GM23338 (cell line): Measurements from ENCODE around the gene ARRB1. TPM values are rescaled to one million over a fixed set of nuclear protein-coding genes. Genes with fewer than 3 reads are reported as not detected.
A peak's percentile ranks its signal among the peaks of the same experiment; 100 is the strongest.

ENCODE experiments used
- ATAC-seq: fragments of 200-7000 bp; cut with Tn5 transposase; 3 replicates; pipeline ENCODE4 v1.9.1; 2020
- DNase-seq: peaks from one replicate; pipeline ENCODE4 v3.0.0-alpha.2; 2015; ENCODE audit warnings: low spot score
- H2AFZ ChIP-seq: fragments of 200-600 bp; sonication (generic); 2 replicates; pipeline ENCODE4 v1.8.0; 2016; ENCODE audit warnings: antibody characterized with exemption, mild to moderate bottlenecking, moderate library complexity
- H3F3A ChIP-seq: fragments of 200-600 bp; sonication (generic); replicated peaks from 2 replicates; pipeline ENCODE4 v1.8.0; 2017; ENCODE audit warnings: antibody characterized with exemption, mixed run types, low read depth
- H3K27ac ChIP-seq: fragments of 200-600 bp; sonication (generic); 2 replicates; pipeline ENCODE4 v1.6.1; 2016; ENCODE audit warnings: low read depth
- H3K27me3 ChIP-seq: fragments of 200-600 bp; sonication (generic); 2 replicates; pipeline ENCODE4 v1.8.0; 2016; ENCODE audit warnings: mild to moderate bottlenecking, mixed run types, moderate library complexity; ENCODE audit not compliant: insufficient read depth
- H3K36me3 ChIP-seq: fragments of 200-600 bp; sonication (generic); 2 replicates; pipeline ENCODE4 v1.8.0; 2016; ENCODE audit warnings: mild to moderate bottlenecking; ENCODE audit not compliant: insufficient read depth
- H3K4me1 ChIP-seq: fragments of 200-600 bp; sonication (generic); 2 replicates; pipeline ENCODE4 v1.8.0; 2016; ENCODE audit warnings: mild to moderate bottlenecking, moderate library complexity; ENCODE audit not compliant: insufficient read depth
- H3K4me2 ChIP-seq: fragments of 200-600 bp; sonication (generic); 2 replicates; pipeline ENCODE4 v1.7.1; 2017; ENCODE audit warnings: mixed run types
- H3K4me3 ChIP-seq: fragments of 200-600 bp; sonication (generic); 2 replicates; pipeline ENCODE4 v1.6.1; 2016; ENCODE audit warnings: mixed run types
- H3K79me2 ChIP-seq: fragments of 200-600 bp; sonication (generic); replicated peaks from 2 replicates; pipeline ENCODE4 v1.8.0; 2017; ENCODE audit warnings: mild to moderate bottlenecking; ENCODE audit not compliant: insufficient read depth
- H3K9me2 ChIP-seq: fragments of 200-600 bp; sonication (generic); 2 replicates; pipeline ENCODE4 v1.8.0; 2017; ENCODE audit not compliant: insufficient read depth
- H4K20me1 ChIP-seq: fragments of 200-600 bp; sonication (generic); replicated peaks from 2 replicates; pipeline ENCODE4 v1.8.0; 2017; ENCODE audit warnings: mild to moderate bottlenecking; ENCODE audit not compliant: insufficient read depth
- H3K27ac Mint-ChIP-seq: 2 replicates; pipeline ENCODE4 v1.8.0; 2020; ENCODE audit warnings: inconsistent platforms, mild to moderate bottlenecking, moderate library complexity, mixed read lengths
- H3K27me3 Mint-ChIP-seq: 3 replicates; pipeline ENCODE4 v1.8.0; 2022; ENCODE audit warnings: low read depth, mild to moderate bottlenecking, moderate library complexity, mixed read lengths, inconsistent platforms; ENCODE audit not compliant: insufficient read depth, poor library complexity
- H3K36me3 Mint-ChIP-seq: 3 replicates; pipeline ENCODE4 v1.8.0; 2021; ENCODE audit warnings: low read depth, mild to moderate bottlenecking, inconsistent platforms, moderate library complexity, mixed read lengths
- H3K4me1 Mint-ChIP-seq: 3 replicates; pipeline ENCODE4 v1.8.0; 2020; ENCODE audit warnings: mild to moderate bottlenecking, inconsistent platforms, mixed read lengths
- H3K4me3 Mint-ChIP-seq: 3 replicates; pipeline ENCODE4 v1.8.0; 2021; ENCODE audit warnings: moderate library complexity, mild to moderate bottlenecking, inconsistent platforms, mixed read lengths
- H3K9me3 Mint-ChIP-seq: 3 replicates; pipeline ENCODE4 v1.8.0; 2020; ENCODE audit warnings: moderate library complexity, mild to moderate bottlenecking, inconsistent platforms, mixed read lengths
- CREB1 ChIP-seq: fragments of 250-450 bp; sonication (Bioruptor Pico); IDR thresholded peaks from 2 replicates; pipeline ENCODE4 v1.5.0; 2020; ENCODE audit warnings: low read depth, mild to moderate bottlenecking, moderate library complexity
- JUNB ChIP-seq: IDR thresholded peaks from one replicate; pipeline ENCODE4 v1.6.1; 2016; ENCODE audit warnings: antibody characterized with exemption; ENCODE audit not compliant: unreplicated experiment
- POLR2AphosphoS5 ChIP-seq: IDR thresholded peaks from 2 replicates; pipeline ENCODE4 v1.6.1; 2016; ENCODE audit warnings: antibody characterized with exemption, low read depth
- ZNF114 ChIP-seq: fragments of 250-450 bp; sonication (Bioruptor Pico); IDR thresholded peaks from 2 replicates; pipeline ENCODE4 v1.5.0; 2020; ENCODE audit warnings: mild to moderate bottlenecking, moderate library complexity
- ZNF331 ChIP-seq: fragments of 250-450 bp; sonication (Bioruptor Pico); IDR thresholded peaks from 2 replicates; pipeline ENCODE4 v1.5.0; 2020; ENCODE audit warnings: low read depth, mild to moderate bottlenecking, moderate library complexity
- ZNF462 ChIP-seq: fragments of 250-450 bp; sonication (Bioruptor Pico); IDR thresholded peaks from 2 replicates; pipeline ENCODE4 v1.5.0; 2020; ENCODE audit warnings: mild to moderate bottlenecking, moderate library complexity
- polyA plus RNA-seq: library from polyadenylated mRNA; unstranded; fragments of >200 nt; fragmentation: Nextera tagmentation; extraction: Ambion mirVana; gene quantifications from 2 replicates; pipeline ENCODE4 v1.2.1, GENCODE V29; 2016
- total RNA-seq: library from RNA; depleted of rRNA; stranded (reverse); fragments of >200 nt; shearing (Covaris generic); gene quantifications from 2 replicates; pipeline ENCODE4 v1.2.3, GENCODE V29; 2014
- TF ChIP-seq, protein P1 (sequence below): IDR thresholded peaks from one replicate; pipeline ENCODE4 v1.6.1; 2018; ENCODE audit warnings: antibody characterized with exemption; ENCODE audit not compliant: unreplicated experiment
- TF ChIP-seq, protein P2 (sequence below), 2 experiments: fragments of 200-600 bp in 1 of 2; sonication (generic) in 1 of 2; conservative IDR thresholded peaks; 2 replicates each; pipeline versions ENCODE4 v1.5.1 to v1.6.1; 2016 to 2017; ENCODE audit warnings: antibody characterized with exemption in 2 of 2, low read depth in 2 of 2, mild to moderate bottlenecking in 2 of 2, moderate library complexity in 1 of 2

The ARRB1 gene
- total and polyA plus RNA-seq, 2 experiments from 2014 or later, result 6.3 to 11.1 TPM

DNA sequence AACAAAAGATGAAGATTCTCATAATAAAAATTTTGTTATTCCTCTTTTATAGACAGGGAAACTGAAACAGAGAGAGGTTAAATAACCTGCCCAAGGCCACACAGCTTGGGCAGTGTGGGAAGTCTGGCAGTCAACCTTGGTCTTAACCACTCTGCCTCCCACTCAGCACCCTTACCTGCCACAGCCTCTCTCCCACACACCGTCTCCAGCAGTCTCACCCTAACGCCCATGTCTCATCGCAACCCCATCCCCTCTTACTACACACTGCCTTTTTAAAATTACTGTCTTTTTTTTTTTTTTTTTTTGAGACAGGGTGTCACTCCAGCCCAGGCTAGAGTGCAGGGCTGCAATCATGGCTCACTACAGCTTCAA lies 25.0 kb downstream of the ARRB1 start (continued):
- no peak for TF ChIP-seq ZNF462 (CRISPR knock-in tag)
- no peak for TF ChIP-seq CREB1 (CRISPR knock-in tag)

- peaks cover 48% of the 10 kb centered on the region for H3K36me3 Mint-ChIP-seq
- no peak overlapping the region for H2AFZ ChIP-seq
- no peak overlapping the region for H3K4me3 Mint-ChIP-seq
- ATAC-seq, result no peak
- peaks cover 11% of the 10 kb centered on the region for H3K27me3 Mint-ChIP-seq
- no peaks in the 10 kb centered on the region; the same call in 2 of the 3 replicates for H3K9me3 Mint-ChIP-seq
- no peaks in the 10 kb centered on the region for H3F3A ChIP-seq
- H3K27ac ChIP-seq, result no peak overlapping the region
- H3K36me3 ChIP-seq, result no peaks in the 10 kb centered on the region
- H3K79me2 ChIP-seq, result no peaks in the 10 kb centered on the region
- DNase-seq, result no peak
- H3K4me1 Mint-ChIP-seq, result peaks cover 77% of the 10 kb centered on the region
- peak overlapping the region; percentile 59 for H3K27ac Mint-ChIP-seq
- H3K4me2 ChIP-seq, result no peak overlapping the region
- no peak overlapping the region for H3K4me3 ChIP-seq
- no peaks in the 10 kb centered on the region for H3K27me3 ChIP-seq
- no peaks in the 10 kb centered on the region for H3K9me2 ChIP-seq
- H3K4me1 ChIP-seq, result peaks cover 31% of the 10 kb centered on the region
- no peak for TF ChIP-seq ZNF114 (CRISPR knock-in tag)
- H4K20me1 ChIP-seq, result no peaks in the 10 kb centered on the region
These were observed 25.6 kb downstream of the ARRB1 start for GRCh38 chr11:75325713-75326438.

DNA sequence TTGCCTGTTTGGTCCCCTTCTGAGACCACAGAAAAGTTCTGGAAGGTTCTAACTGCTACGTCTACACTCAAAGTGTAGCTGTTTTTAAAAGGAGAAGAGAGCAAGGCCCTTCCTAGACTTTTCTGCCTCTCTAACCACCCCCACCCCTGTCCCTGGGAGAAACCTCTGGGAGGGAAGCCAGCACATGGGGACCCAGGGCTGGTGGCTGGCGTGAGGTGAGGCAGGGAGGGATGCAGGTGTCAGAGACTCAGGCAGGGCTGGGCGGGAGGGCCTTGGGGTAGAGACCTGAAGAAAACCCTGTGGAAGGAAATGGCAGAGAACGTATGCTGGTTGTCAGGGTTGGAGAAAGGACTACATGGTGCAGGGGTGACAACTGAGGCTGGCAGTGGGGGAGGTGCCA lies 26.7 kb downstream of the ARRB1 start:
- H3K4me3 Mint-ChIP-seq, result no peak overlapping the region
- Histone ChIP-seq H3K9me2 (no peaks in the 10 kb centered on the region), H3K36me3 (no peaks in the 10 kb centered on the region), H3K4me1 (peaks cover 23% of the 10 kb centered on the region), H4K20me1 (no peaks in the 10 kb centered on the region), H2AFZ (no peak overlapping the region), H3K79me2 (no peaks in the 10 kb centered on the region), H3K27ac (no peak overlapping the region), H3K4me2 (no peak overlapping the region), H3F3A (no peaks in the 10 kb centered on the region), H3K4me3 (no peak overlapping the region), H3K27me3 (no peaks in the 10 kb centered on the region)
- ATAC-seq (no peak), DNase-seq (no peak)
- peaks cover 76% of the 10 kb centered on the region for H3K4me1 Mint-ChIP-seq
- peaks cover 44% of the 10 kb centered on the region for H3K36me3 Mint-ChIP-seq
- no peaks in the 10 kb centered on the region; the same call in 2 of the 3 replicates for H3K9me3 Mint-ChIP-seq
- H3K27me3 Mint-ChIP-seq, result peaks cover 15% of the 10 kb centered on the region
- H3K27ac Mint-ChIP-seq, result peak overlapping the region; percentile 92
- TF ChIP-seq, protein P1, sequence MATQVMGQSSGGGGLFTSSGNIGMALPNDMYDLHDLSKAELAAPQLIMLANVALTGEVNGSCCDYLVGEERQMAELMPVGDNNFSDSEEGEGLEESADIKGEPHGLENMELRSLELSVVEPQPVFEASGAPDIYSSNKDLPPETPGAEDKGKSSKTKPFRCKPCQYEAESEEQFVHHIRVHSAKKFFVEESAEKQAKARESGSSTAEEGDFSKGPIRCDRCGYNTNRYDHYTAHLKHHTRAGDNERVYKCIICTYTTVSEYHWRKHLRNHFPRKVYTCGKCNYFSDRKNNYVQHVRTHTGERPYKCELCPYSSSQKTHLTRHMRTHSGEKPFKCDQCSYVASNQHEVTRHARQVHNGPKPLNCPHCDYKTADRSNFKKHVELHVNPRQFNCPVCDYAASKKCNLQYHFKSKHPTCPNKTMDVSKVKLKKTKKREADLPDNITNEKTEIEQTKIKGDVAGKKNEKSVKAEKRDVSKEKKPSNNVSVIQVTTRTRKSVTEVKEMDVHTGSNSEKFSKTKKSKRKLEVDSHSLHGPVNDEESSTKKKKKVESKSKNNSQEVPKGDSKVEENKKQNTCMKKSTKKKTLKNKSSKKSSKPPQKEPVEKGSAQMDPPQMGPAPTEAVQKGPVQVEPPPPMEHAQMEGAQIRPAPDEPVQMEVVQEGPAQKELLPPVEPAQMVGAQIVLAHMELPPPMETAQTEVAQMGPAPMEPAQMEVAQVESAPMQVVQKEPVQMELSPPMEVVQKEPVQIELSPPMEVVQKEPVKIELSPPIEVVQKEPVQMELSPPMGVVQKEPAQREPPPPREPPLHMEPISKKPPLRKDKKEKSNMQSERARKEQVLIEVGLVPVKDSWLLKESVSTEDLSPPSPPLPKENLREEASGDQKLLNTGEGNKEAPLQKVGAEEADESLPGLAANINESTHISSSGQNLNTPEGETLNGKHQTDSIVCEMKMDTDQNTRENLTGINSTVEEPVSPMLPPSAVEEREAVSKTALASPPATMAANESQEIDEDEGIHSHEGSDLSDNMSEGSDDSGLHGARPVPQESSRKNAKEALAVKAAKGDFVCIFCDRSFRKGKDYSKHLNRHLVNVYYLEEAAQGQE, result no peak
- TF ChIP-seq POLR2AphosphoS5 (no peak), ZNF331 (CRISPR knock-in tag) (no peak), JUNB (no peak)
- TF ChIP-seq, protein P2, sequence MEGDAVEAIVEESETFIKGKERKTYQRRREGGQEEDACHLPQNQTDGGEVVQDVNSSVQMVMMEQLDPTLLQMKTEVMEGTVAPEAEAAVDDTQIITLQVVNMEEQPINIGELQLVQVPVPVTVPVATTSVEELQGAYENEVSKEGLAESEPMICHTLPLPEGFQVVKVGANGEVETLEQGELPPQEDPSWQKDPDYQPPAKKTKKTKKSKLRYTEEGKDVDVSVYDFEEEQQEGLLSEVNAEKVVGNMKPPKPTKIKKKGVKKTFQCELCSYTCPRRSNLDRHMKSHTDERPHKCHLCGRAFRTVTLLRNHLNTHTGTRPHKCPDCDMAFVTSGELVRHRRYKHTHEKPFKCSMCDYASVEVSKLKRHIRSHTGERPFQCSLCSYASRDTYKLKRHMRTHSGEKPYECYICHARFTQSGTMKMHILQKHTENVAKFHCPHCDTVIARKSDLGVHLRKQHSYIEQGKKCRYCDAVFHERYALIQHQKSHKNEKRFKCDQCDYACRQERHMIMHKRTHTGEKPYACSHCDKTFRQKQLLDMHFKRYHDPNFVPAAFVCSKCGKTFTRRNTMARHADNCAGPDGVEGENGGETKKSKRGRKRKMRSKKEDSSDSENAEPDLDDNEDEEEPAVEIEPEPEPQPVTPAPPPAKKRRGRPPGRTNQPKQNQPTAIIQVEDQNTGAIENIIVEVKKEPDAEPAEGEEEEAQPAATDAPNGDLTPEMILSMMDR (conservative IDR thresholded peaks at IDR 0.05; ENCODE audit: low read depth in 2 of 2), result no peak
